Endothelial cell of umbilical vein (primary cell): ENCODE data around the gene MTNR1B. TPM values are rescaled to one million over a fixed set of nuclear protein-coding genes. Genes with fewer than 3 reads are reported as not detected.

Source experiments
- BruUV-seq: library from RNA; stranded (reverse); fragments of 400-500 nt; replicated peaks from 2 replicates; lab custom pipeline; 2021; lab: Mats Ljungman, UMichigan
- CTCF ChIA-PET: fragments of 300-600, 350-600 bp; sonication (Branson Sonifier 250); formaldehyde crosslinking; loops from one replicate; lab custom pipeline; 2021; ENCODE audit warnings: antibody characterized with exemption, inconsistent platforms; lab: Charles Lee
- POLR2A ChIA-PET: fragments of 300-600, 350-600 bp; sonication (Branson Sonifier 250); formaldehyde crosslinking; loops from one replicate; lab custom pipeline; 2021; ENCODE audit warnings: antibody characterized with exemption, inconsistent platforms; lab: Charles Lee
- DNase-seq: peaks from one replicate; pipeline ENCODE4 v3.0.0-alpha.2; 2011; ENCODE audit warnings: low read depth, low spot score
- FAIRE-seq: peaks from 2 replicates; lab custom pipeline; 2011; peaks lifted over from hg19 to GRCh38; lab: Jason Lieb, UNC
- H2AFZ ChIP-seq: 2 replicates; pipeline ENCODE4 v1.6.0; 2012; ENCODE audit warnings: low read depth, low read length, control low read depth, inconsistent platforms
- H3K27ac ChIP-seq: 2 replicates; pipeline ENCODE4 v1.5.1; 2011; ENCODE audit warnings: low read depth, mild to moderate bottlenecking, control low read depth, low read length, moderate library complexity; ENCODE audit not compliant: insufficient read depth
- H3K27me3 ChIP-seq, 2 experiments: 2 replicates each; pipeline versions ENCODE4 v1.6.0 to v1.6.1; 2011; ENCODE audit warnings: low read length in 2 of 2, mixed read lengths in 1 of 2; ENCODE audit not compliant: control insufficient read depth in 2 of 2, insufficient read depth in 2 of 2
- H3K36me3 ChIP-seq, 2 experiments: 2 replicates in 1 of 2; 3 replicates in 1 of 2; pipeline ENCODE4 v1.5.1; 2011; ENCODE audit warnings: low read length in 2 of 2, mild to moderate bottlenecking in 1 of 2, moderate library complexity in 1 of 2; ENCODE audit not compliant: control insufficient read depth in 2 of 2, insufficient read depth in 2 of 2; ENCODE audit errors: extremely low read depth in 1 of 2
- H3K4me1 ChIP-seq: 3 replicates; pipeline ENCODE4 v1.5.1; 2011; ENCODE audit warnings: mild to moderate bottlenecking, low read length; ENCODE audit not compliant: control insufficient read depth, insufficient read depth; ENCODE audit errors: extremely low read depth
- H3K4me2 ChIP-seq: 2 replicates; pipeline ENCODE4 v1.6.1; 2011; ENCODE audit warnings: low read length, control low read depth, mixed read lengths; ENCODE audit not compliant: insufficient read depth
- H3K4me3 ChIP-seq, 3 experiments: fragments of 200-600 bp in 1 of 3; sonication (generic), shearing (Covaris generic) in 1 of 3; replicated peaks in 1 of 3; 2 replicates each; pipeline ENCODE4 v1.5.1; 2011 to 2016; ENCODE audit warnings: control low read depth in 3 of 3, low read length in 3 of 3, mild to moderate bottlenecking in 2 of 3, inconsistent platforms in 1 of 3, low read depth in 1 of 3, moderate library complexity in 1 of 3; ENCODE audit not compliant: insufficient read depth in 1 of 3
- H3K79me2 ChIP-seq: 2 replicates; pipeline ENCODE4 v1.6.0; 2012; ENCODE audit warnings: low read length, inconsistent platforms; ENCODE audit not compliant: control insufficient read depth, insufficient read depth
- H3K9ac ChIP-seq: replicated peaks from 2 replicates; pipeline ENCODE3; 2011; ENCODE audit warnings: low read length, control low read depth; ENCODE audit not compliant: insufficient read depth; ENCODE audit errors: extremely low read depth
- H3K9me1 ChIP-seq: replicated peaks from 3 replicates; pipeline ENCODE4 v1.6.0; 2011; ENCODE audit warnings: mild to moderate bottlenecking, low read length; ENCODE audit not compliant: control insufficient read depth, insufficient read depth; ENCODE audit errors: extremely low read depth
- H3K9me3 ChIP-seq: replicated peaks from 2 replicates; pipeline ENCODE4 v1.5.1; 2012; ENCODE audit warnings: low read length, inconsistent platforms; ENCODE audit not compliant: control insufficient read depth, insufficient read depth
- H4K20me1 ChIP-seq: replicated peaks from 2 replicates; pipeline ENCODE3; 2011; ENCODE audit warnings: mild to moderate bottlenecking, low read length; ENCODE audit not compliant: control insufficient read depth, insufficient read depth; ENCODE audit errors: extremely low read depth
- EZH2 ChIP-seq: IDR thresholded peaks from 2 replicates; pipeline ENCODE4 v1.6.1; 2012; ENCODE audit warnings: borderline replicate concordance, low read depth, mild to moderate bottlenecking, moderate library complexity, low read length, inconsistent platforms; ENCODE audit not compliant: severe bottlenecking
- FOS ChIP-seq: IDR thresholded peaks from 2 replicates; pipeline ENCODE4 v1.6.1; 2011; ENCODE audit warnings: mild to moderate bottlenecking, low read length, moderate library complexity, borderline replicate concordance; ENCODE audit not compliant: insufficient read depth
- GATA2 ChIP-seq: IDR thresholded peaks from 2 replicates; pipeline ENCODE4 v1.7.0; 2011; ENCODE audit warnings: low read depth, mild to moderate bottlenecking, moderate library complexity, mixed read lengths, low read length; ENCODE audit not compliant: insufficient read length, insufficient read depth
- JUN ChIP-seq: IDR thresholded peaks from 2 replicates; pipeline ENCODE4 v1.6.1; 2011; ENCODE audit warnings: borderline replicate concordance, low read depth; ENCODE audit not compliant: insufficient read length, insufficient read depth
- MYC ChIP-seq: IDR thresholded peaks from one replicate; pipeline ENCODE4 v1.6.1; 2011; ENCODE audit warnings: mild to moderate bottlenecking, low read depth, low read length
- POLR2A ChIP-seq: IDR thresholded peaks from 2 replicates; pipeline ENCODE4 v1.6.1; 2012; ENCODE audit warnings: low read depth, mild to moderate bottlenecking, control low read depth, low read length
- POLR2AphosphoS5 ChIP-seq: IDR thresholded peaks from 2 replicates; pipeline ENCODE4 v1.6.1; 2012; ENCODE audit warnings: low read depth, mild to moderate bottlenecking, control low read depth, low read length, moderate library complexity; ENCODE audit not compliant: insufficient read depth
- dilution Hi-C: fragments of 300-500 bp; cut with MboI; formaldehyde crosslinking; loops from one replicate; pipeline ENCODE4 v1.15.0; 2019; ENCODE audit warnings: low sequenced_read_pairs; ENCODE audit not compliant: extremely low pct_ligation_motif_present
- intact Hi-C: fragments of 100-400 bp; cut with micrococcal nuclease; formaldehyde crosslinking; loops from one replicate; pipeline ENCODE4 v1.10.0; 2022
- polyA plus RNA-seq, 4 experiments: library from polyadenylated mRNA; depleted of rRNA in 3 of 4; stranded (reverse) in 3 of 4; unstranded in 1 of 4; fragments of >200 nt; gene quantifications; 2 replicates each; pipeline versions ENCODE4 v1.2.1 to v1.2.3, GENCODE V29; 2011 to 2012; ENCODE audit warnings: missing spikeins in 1 of 4
- total RNA-seq: library from RNA; stranded (reverse); gene quantifications from 2 replicates; pipeline ENCODE4 v1.2.3, GENCODE V29; 2021
- TF ChIP-seq, protein P1 (sequence below), 2 donors: IDR thresholded peaks; 1 replicate in 1 of 2; 2 replicates in 1 of 2; pipeline ENCODE4 v1.5.1; 2011; ENCODE audit warnings: low read length in 2 of 2, mild to moderate bottlenecking in 2 of 2, moderate library complexity in 2 of 2, control low read depth in 1 of 2, inconsistent platforms in 1 of 2, low read depth in 1 of 2; ENCODE audit not compliant: insufficient read depth in 1 of 2; ENCODE audit errors: extremely low read depth in 1 of 2
- TF ChIP-seq, protein P2 (sequence below): IDR thresholded peaks from 2 replicates; pipeline ENCODE4 v1.6.1; 2011; ENCODE audit not compliant: insufficient read depth, insufficient read length

The MTNR1B gene
- total and polyA plus RNA-seq, 2 donors (not counting 3 experiments of a cell fraction or from before 2014, with no cell fraction given): not detected

- H3K9ac ChIP-seq: no peak overlapping the region
- no peaks in the 10 kb centered on the region for H4K20me1 ChIP-seq
- no peaks in the 10 kb centered on the region for H3K36me3 ChIP-seq
- dilution Hi-C loops: no loop called here
- intact Hi-C loops: no loop called here
- H3K27ac ChIP-seq: no peak overlapping the region
- BruUV-seq: no TSS peak
- no peak for FAIRE-seq
- H2AFZ ChIP-seq: no peak overlapping the region
- peaks cover 0 to 4% of the 10 kb centered on the region in 2 experiments for H3K27me3 ChIP-seq
- CTCF ChIA-PET: no interaction called here
- H3K4me2 ChIP-seq: no peak overlapping the region
- no peaks in the 10 kb centered on the region for H3K4me1 ChIP-seq
- no peaks in the 10 kb centered on the region for H3K9me1 ChIP-seq
- H3K9me3 ChIP-seq: no peaks in the 10 kb centered on the region
- TF ChIP-seq, protein P1, sequence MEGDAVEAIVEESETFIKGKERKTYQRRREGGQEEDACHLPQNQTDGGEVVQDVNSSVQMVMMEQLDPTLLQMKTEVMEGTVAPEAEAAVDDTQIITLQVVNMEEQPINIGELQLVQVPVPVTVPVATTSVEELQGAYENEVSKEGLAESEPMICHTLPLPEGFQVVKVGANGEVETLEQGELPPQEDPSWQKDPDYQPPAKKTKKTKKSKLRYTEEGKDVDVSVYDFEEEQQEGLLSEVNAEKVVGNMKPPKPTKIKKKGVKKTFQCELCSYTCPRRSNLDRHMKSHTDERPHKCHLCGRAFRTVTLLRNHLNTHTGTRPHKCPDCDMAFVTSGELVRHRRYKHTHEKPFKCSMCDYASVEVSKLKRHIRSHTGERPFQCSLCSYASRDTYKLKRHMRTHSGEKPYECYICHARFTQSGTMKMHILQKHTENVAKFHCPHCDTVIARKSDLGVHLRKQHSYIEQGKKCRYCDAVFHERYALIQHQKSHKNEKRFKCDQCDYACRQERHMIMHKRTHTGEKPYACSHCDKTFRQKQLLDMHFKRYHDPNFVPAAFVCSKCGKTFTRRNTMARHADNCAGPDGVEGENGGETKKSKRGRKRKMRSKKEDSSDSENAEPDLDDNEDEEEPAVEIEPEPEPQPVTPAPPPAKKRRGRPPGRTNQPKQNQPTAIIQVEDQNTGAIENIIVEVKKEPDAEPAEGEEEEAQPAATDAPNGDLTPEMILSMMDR (IDR thresholded peaks at IDR 0.05; ENCODE audit: extremely low read depth in 1 of 2, insufficient read depth in 1 of 2, low read depth in 1 of 2, low read length in 2 of 2): no peak
- TF ChIP-seq MYC: no peak
- no peak for TF ChIP-seq EZH2
- no peak for TF ChIP-seq GATA2
- TF ChIP-seq, protein P2, sequence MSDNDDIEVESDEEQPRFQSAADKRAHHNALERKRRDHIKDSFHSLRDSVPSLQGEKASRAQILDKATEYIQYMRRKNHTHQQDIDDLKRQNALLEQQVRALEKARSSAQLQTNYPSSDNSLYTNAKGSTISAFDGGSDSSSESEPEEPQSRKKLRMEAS: no peak
- TF ChIP-seq POLR2A: no peak
- no peak for TF ChIP-seq POLR2AphosphoS5
- TF ChIP-seq FOS: no peak
- TF ChIP-seq JUN: no peak
- no peak overlapping the region for H3K4me3 ChIP-seq
- POLR2A ChIA-PET: no interaction called here
- no peaks in the 10 kb centered on the region for H3K79me2 ChIP-seq
- no peak for DNase-seq
Observed at GRCh38 chr11:92972248-92972647, 2.8 kb downstream of the MTNR1B start.
